GM19328 (cell line): ENCODE measurements around the gene AKR1E2.

Source experiments
- ATAC-seq: cut with Tn5 transposase; IDR thresholded peaks from one replicate; pipeline ENCODE4 v1.9.1; 2021; ENCODE audit warnings: mild to moderate bottlenecking, moderate library complexity; ENCODE audit not compliant: unreplicated experiment

Gene AKR1E2

GRCh38 chr10:4889959-4890358, 64.0 kb downstream of the AKR1E2 start:
- ATAC-seq: no peak

GRCh38 chr10:4892681-4893080, 66.7 kb downstream of the AKR1E2 start:
- no peak for ATAC-seq

- no peak for ATAC-seq
Observed at GRCh38 chr10:4894335-4894734, 68.3 kb downstream of the AKR1E2 start.
